ENCODE data around the gene SLC13A3.
A peak's percentile ranks its signal among the peaks of the same experiment; 100 is the strongest.

Gene SLC13A3

DNA sequence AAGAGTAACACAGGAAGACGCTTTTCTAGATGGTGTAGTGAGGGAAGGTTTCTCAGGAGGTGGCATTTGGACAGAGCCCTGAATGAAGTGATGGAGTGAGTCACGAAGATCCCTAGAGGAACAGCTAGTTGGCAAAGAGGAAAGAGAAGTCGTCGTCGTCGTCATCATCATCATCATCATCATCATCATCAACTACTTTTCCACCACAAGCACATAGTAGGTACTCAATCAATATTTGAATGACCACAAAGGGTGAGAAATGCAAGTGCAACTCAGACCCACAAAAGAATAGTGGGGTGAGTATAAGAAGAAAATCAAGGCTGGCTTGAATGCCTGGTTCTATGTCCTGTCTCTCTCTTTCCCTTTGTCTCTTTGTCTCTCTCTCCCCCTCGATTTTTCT lies 72.5 kb downstream of the SLC13A3 start:
- DNase-seq (ENCODE audit: low read depth in 2 of 2), result no peak

DNA sequence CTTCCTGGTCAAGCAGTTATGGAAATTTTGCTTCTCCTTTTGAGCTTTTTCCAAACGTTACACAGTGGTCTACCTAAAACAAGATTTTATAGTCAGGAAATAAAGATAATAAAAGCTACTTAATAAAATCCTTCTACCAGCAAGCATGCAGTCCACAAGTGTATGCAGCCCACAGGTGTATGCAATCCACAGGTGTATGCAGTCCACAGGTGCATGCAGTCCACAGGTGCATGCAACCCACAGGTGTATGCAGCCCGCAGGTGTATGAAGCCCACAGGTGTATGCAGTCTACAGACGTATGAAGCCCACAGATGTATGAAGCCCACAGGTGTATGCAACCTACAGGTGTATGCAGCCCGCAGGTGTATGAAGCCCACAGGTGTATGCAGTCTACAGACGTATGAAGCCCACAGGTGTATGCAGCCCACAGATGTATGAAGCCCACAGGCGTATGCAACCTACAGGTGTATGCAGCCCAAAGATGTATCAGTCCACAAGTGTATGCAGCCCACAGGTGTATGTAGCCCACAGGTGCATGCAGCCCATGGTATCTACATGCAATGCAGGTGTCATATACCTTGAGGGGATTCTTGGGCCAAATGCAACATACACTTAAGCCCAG lies 74.4 kb downstream of the SLC13A3 start:
- DNase-seq (ENCODE audit: low read depth in 2 of 2), result no peak

DNA sequence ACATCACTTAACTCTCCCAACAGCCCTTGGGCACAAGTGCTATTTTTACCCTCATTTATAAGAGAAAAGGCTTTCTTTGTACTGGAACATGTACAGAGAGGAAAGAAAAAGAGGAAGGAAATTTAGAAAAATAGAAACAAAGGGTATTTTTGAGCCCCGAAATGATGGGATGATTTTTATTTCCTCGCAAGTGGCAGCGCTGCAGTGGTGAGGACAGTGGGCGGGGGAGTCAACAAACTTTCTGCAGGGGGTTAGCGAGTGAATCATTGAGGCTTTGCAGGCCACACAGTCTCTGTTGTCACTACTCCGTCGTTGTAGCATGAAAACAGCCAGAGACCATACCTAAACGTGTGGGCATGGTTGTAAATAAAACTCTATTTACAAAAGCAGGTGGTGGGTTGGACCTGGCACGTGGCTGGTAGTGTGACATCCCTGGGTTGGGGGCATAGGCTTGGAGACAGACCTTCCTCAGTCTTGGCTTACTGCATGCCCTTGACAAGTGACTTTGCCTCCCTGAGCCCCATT lies 75.3 kb downstream of the SLC13A3 start:
- no peak for DNase-seq (ENCODE audit: low read depth in 2 of 2)

DNA sequence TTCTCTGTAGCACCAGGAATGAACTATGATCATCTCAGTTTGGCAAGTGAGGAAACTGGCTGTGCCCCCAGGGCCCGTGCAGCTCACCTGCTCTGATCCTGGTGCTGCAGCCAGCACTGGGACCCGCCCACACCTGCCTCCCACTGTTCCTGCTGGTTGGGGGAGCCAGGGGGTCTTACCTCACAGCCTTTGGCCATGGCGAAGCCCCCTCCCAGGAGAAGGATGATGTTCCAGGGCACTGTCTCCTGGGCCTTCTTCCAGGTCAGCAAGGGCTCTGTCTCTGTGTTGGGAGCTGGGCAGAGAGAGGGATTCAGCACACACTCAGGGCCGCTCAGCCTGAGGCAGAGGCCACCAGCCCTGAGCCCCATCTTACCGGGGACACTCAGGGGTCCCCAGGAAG lies 75.9 kb downstream of the SLC13A3 start:
- DNase-seq (ENCODE audit: low read depth in 2 of 2), result no peak

DNA sequence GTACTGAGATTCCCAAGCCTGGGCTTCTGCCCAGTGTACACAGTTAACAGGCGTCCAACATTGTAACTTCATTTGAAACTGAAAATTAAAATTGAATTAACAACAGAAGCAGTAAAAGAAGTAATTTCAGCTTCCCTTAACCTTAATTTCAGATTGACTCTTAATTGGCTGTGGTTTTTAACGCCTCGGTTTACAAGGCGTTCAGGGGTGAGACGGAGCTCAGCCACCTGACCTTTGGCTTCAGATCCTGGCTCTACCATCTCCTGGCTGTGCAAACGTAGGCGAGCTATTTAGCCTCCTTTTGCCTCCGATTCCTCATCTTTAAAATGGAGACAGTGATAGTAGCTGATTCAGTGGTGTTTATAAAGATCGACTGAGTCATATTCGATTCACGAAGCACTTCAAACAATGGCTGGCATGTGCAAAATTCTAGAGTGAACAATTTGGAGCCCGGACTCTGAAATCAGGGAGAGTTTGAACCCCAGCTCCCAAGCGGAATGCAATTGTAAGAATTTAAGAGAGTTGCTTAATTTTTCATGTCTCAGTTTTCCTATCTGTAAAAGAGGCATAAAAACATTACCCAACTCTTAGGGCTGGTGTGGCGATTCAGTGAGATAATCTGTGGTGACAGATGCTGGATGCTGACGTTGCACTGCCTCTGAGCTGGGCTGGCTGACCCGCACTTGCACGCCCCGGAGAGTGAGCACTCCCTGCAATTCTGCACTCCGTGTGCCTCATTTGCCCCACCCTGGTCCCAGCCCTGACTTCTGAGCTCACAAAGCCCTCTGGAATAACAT lies 77.3 kb downstream of the SLC13A3 start:
- DNase-seq (ENCODE audit: low read depth in 2 of 2), result no peak

DNA sequence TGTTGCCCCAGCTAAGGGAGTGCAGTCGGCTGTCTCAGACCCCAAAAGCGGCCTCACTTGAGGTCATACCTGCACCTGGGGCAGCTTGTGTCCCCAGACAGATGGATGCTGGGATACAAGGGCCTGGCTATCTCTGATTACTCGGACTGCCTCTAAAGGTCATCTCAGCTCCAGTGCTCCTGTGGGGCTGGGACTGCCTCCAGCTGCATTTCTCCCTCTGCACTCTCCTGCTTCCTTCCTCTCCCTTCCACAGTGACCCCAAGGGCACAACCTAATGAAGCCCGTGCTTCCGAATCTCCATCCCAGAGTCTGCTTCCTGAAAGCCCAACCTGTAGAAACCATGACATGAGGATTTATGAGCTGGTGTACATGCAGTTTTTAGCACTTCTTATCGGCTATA lies 78.0 kb downstream of the SLC13A3 start:
- no peak for DNase-seq (ENCODE audit: low read depth in 2 of 2)

DNA sequence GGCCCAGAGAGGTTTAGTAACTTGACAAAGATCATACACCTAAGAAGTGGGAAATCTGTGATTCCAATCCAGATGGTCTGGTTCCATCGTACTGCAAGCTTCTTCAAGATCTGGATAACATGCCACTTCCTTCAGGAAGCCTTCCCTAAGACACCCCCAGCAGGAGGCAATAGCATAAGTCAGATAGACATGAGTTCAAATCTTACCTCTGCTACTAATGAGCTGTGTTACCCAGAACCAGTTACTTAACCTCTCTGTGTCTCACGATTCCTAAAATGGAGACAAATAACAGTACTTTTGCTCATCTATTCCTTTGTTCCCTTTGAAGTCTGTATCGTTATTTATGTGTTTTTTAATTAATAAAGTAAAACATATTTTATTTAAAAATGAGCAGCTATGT lies 78.5 kb downstream of the SLC13A3 start:
- no peak for DNase-seq (ENCODE audit: low read depth in 2 of 2)

DNA sequence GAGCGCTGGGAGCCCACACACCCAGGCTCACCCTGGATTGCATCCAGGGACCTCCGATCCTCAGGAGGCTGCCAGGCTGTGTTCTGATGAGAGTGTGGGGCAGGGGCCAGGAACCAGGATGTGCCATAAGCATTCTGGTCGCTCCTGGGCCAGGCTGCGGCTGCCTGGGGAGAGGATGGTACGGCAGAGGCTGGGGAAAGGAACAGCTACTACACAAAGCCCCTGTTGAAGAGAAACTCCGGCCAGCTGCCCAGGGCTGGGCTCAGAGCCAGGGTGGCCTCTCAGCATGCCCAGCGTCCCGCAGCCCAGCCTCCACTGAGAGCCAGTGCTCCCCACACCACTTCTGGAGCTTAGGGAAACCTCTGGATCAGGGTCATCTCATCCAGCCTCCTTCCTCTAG lies 79.1 kb downstream of the SLC13A3 start:
- DNase-seq (ENCODE audit: low read depth in 2 of 2), result no peak

DNA sequence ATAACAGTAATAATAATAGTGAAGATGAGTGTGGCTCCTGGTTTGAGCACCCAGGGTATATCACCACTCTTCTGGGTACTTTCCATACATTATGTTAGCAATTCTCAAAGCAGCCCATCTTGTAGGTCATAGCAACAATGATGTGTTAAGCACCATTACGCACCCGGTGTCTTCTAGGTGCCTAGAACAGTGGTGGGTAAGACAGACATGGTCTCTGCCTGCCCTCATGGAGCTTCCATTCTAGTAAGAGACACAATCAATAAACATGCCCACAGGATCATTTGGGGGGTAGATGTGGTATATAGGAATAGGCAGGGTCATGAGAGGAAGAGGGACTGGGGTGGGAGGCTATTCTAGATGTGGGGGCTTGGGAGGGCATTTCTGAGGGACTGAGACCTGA lies 79.8 kb downstream of the SLC13A3 start:
- no peak for DNase-seq (ENCODE audit: low read depth in 2 of 2)

DNA sequence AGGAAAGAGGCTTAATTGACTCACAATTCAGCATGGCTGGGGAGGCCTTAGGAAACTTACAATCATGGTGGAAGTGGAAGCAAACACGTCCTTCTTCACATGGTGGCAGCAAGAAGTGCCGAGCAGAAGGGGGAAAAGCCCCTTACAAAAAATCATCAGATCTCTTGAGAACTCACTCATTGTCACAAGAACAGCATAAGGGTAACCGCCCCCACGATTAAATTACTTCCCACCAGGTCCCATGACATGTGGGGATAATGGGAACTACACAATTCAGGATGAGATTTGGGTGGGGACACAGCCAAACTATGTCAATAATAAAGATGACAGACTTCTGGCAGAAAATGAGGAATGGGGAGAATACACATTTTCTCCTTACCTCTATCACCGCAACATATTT lies 80.3 kb downstream of the SLC13A3 start:
- DNase-seq (ENCODE audit: low read depth in 2 of 2), result no peak

DNA sequence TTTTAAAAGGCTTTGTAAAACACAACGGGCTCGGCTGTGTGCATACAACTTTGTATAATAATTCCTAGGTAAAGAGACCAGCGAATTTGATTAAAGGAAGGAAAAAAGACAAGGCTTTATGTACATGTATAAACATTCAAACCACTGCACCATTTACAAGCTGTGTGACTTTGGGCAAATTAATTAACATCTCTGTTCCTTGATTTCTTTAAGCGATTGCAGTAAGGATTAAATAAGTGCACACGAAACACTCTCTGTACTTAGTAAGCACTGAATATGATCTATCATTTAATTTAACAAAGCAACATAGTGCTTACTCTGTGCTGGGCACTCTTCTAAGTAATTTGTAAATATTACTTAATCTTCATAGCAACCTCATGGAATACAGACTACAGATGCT lies 81.3 kb downstream of the SLC13A3 start:
- DNase-seq (ENCODE audit: low read depth in 2 of 2), result no peak

DNA sequence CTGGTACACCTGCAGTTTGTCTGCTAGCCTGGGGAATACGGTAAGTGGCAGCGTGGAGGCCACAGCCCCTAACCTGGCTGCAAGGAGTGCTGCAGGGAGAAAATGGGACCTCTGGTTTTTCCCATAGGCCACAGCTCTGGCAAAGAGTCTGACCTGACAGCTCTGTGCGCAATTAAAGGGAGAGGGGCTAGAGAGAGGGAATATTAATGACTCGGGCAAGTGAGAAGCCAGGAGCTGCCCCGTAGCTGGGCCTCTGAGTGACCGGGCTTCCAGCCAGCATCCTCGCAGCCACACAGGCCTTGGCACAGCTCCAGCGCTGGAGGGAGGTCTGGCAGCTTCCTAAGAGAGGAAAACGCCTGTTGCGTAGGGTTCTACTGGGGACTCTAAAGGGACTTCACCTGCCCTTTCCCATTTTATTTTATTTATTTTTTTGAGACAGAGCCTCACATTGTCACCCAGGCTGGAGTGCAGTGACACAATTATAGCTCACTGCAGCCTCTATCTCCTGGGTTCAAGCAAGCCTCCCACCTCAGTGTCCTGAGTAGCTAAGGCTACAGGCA lies 82.6 kb downstream of the SLC13A3 start:
- no peak for DNase-seq (ENCODE audit: low read depth in 2 of 2)

DNA sequence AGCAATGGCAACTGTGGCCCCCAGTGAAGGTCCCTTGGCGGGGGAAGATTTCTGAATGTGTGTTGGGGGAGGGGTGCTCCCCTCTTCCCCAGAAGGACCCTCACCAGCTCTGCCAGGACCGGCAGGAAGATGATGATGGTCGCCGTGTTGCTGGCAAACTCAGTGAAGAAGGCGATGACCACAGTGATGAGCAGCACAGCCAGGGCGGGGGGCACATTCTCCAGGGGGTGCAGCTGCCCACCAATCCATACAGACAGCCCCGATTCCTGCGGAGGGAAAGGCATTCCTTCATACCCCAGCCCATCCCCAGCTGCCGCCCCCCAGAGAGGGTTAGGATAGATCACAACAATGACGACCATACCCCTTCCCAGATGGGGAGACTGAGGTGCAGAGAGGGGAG lies 85.1 kb downstream of the SLC13A3 start:
- no peak for DNase-seq (ENCODE audit: low read depth in 2 of 2)

DNA sequence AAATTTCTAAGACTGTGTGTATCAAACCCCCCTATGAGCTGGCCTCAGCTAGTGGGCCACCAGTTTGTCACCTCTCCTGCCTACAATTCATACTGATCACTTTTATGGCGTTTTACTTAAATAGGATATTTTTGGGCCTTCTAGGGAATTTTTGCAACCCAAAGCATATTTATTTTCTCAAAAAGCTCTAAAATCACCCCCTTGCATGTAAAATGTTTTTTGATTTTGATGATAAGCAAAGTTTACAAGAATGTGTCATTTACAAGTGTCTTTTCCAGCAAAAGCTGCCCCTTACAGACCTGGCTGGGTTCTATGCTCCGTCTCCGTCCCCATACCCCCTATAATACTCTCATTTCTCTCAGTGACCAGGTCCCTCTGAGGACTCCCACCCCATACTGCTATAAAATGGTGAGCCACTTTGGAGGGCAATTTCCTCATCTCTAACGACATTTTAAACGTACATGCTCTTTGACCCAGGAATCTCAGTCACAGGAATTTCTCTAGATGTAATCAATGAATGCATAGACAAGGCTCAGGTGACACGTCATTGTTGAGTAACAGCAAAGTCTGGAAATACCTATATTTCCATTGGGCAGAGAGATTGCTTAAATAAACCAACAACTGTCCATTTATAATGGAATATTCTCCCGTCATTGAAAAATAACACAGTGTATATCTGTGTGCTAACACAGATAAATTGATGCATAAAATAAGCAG lies 86.9 kb downstream of the SLC13A3 start:
- DNase-seq (ENCODE audit: low read depth in 2 of 2), result no peak

DNA sequence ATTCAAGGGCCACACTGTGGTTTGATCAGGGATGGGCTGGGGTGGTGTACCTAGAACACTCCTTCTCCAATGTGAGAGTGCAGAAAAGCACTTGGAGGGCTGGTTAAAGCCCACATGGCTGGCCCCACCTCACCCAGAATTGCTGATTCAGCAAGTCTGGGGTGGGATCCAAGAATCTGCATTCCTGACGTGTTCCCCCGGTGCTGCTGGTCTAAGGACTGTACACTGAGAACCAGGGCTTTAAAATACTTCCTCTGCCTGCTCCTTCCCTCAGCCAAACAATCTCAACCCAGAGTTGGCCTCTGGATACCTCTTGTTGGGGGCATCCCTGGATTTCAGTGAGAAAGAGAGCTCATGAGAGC lies 87.4 kb downstream of the SLC13A3 start:
- no peak for DNase-seq (ENCODE audit: low read depth in 2 of 2)

DNA sequence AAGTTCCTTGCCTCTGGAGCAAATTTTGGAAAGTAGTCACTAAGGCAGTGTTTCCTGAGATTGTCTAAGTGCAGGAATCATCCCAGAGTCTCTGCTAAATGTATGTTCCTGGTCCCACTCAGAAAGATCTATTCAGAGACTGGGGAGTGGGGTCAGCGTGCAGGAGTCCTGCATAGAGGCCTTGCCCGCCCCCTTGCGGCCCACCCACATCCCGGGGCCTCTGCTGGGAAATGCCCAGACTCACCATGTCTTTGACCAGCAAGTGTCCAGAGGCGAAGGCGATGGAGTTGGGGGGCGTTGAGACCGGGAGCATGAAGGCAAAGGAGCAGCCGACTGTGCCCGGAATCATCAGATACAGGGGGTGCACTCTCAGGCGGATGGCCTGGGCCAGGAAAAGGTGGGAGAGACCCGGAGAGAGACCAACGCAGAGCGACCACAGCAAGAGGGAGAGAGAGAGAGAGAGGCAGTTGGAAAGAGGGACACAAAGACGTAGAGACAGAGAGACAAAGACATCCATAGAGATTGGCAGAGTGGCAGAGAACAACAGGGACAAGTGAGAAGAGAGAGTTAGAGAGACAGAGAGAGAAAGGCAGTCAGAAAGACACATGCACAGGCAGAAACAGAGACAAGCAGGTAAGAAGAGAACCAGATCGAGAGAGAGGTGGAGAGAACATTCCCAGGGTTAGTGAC lies 87.9 kb downstream of the SLC13A3 start:
- no peak for DNase-seq (ENCODE audit: low read depth in 2 of 2)

DNA sequence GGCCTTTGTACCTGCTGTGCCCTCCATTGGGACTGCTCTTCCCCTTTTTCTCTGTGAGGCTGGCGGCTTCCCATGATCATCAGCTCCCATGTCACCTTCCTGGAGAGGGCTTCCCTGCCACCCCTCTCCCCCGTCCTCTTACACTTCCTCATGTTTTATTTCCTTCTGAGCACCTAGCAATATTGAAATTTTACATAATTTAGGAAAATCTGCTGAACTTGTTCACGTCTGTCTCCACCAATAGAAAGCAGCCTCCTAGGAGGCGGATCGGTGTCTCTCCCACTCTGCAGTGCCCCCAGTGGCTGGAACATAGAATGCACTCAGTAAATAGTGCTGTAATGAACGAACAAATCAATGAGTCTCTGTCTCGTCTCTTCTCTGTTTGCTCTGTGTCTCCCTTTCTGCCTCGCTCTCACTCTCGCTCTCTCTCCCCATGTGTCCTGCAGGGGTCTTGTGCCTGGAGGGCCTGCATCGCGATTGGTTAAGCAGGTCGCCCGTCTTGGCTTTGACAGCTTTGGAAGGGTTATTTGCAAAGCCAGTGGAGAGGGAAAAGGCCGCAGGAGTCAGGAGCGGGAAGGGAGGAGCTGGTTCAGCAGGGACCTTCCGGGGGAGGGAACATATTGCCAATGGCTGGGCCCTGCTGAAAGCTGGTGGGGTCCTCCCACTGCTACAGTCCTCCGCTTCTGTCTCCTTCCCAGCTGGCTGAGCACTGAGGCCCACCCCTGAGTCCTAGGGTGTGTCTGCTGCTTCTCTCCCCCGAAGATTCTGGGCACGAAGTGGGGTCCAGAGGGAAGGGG lies 88.7 kb downstream of the SLC13A3 start:
- peak; percentile 28 to 43 for DNase-seq (ENCODE audit: low read depth in 2 of 2)

DNA sequence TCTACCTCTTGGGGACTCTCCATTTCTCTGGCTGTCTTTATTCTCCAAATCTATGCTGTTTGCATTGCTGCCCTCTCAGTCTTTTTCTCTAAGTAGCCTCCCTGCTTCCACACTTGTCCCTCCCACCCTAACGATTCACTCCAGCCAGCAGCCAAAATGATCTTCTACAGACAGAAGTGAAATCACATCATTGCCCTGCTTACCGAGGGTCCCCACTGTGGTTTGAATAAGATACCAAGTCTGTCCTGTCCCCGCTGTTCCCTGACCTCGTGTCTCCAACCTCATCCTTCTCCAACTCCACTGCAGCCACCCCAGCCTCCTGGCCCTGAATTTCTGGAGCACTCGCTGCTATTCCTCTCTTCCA lies 89.3 kb downstream of the SLC13A3 start:
- DNase-seq (ENCODE audit: low read depth in 2 of 2), result no peak

DNA sequence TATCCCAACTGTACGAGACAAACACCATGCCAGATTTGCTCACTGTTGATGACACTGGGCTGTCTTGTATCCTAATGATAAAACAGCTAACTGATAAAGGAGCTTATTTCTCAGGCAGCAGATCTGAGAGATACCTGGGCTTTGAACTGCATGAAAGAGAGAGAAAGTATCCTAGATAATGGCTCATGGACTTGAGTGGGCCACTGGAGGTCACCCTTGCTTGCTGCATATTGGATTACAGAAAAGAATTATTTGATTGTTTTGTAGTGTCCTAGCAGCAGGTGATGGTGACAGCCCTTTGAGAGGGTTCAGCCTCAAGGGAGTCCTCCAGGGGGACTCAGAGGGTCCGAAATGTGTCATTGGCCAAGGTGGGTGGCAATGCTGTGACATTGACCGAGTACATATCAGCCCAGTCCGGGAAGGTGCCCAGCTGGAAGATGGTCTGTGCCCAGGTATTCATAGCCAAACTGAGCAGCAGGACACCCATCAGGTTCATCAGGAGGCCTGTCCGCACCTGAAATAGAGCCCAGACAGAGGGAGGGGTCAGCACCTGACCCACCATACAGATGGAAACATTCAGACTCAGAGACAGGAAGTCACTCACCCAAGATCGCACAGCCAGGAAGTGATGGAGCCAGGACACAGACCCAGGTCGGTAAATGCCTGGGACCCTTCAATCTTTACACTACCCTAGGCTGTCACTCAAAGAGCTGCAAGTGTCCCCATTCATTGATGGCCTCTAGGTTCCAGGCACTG lies 91.4 kb downstream of the SLC13A3 start:
- no peak for DNase-seq (ENCODE audit: low read depth in 2 of 2)

DNA sequence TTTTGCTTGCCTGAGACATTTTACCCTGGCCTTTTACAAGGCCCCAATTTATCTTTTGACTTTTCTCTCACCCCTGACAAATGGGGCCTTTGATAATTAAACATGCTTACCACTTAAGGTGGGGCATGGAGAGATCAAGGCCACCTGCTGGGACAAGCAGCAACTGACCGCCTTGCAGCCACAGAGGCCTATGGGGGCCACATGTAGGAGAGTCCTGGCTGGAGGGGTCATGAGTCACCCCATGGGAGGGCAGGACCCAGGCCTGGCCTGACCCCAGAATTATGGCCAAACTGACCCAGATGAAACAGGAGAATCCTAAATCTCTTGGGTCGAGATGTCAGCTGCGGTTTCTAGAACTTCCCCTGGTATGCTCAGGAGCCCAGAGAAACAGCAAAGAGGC lies 92.3 kb downstream of the SLC13A3 start:
- no peak for DNase-seq (ENCODE audit: low read depth in 2 of 2)

Measured in stimulated activated CD8-positive, alpha-beta memory T cell treated with anti-CD3 and anti-CD28 coated beads, Interleukin-2, amount 100 ng/mL, for 1 hour (primary cell).